HCT116 (cell line): ENCODE data around the gene TMPRSS13. TPM values are rescaled to one million over a fixed set of nuclear protein-coding genes. Genes with fewer than 3 reads are reported as not detected.
"Not testable (repeated sequence)": the region's sequence is repeated elsewhere in the genome, so short reads cannot be mapped to it uniquely, and the experiment has no call there.

ENCODE experiments used
- ATAC-seq: fragments of 200-7000 bp; cut with Tn5 transposase; 2 replicates; pipeline ENCODE4 v1.9.1; 2020; ENCODE audit warnings: mild to moderate bottlenecking, moderate library complexity
- BruUV-seq: library from RNA; stranded (reverse); fragments of 400-500 nt; replicated peaks from 2 replicates; lab custom pipeline; 2021; lab: Mats Ljungman, UMichigan
- CTCF ChIA-PET: fragments of 300-600 bp; sonication (Branson Sonifier 250); formaldehyde crosslinking; loops from one replicate; lab custom pipeline; 2021; ENCODE audit warnings: antibody characterized with exemption; lab: Charles Lee
- POLR2A ChIA-PET: fragments of 300-600, 350-600 bp; sonication (Branson Sonifier 250); formaldehyde crosslinking; loops from one replicate; lab custom pipeline; 2021; ENCODE audit warnings: antibody characterized with exemption; lab: Charles Lee
- RAD21 ChIA-PET, 2 experiments: fragments of 300-600 bp; sonication (Branson Sonifier 250); formaldehyde crosslinking; loops; one replicate each; lab custom pipeline; 2023; ENCODE audit warnings: low total read pairs in 2 of 2; ENCODE audit not compliant: uncharacterized antibody in 2 of 2, unreplicated experiment in 2 of 2, low non-redundant PET in 1 of 2; lab: Charles Lee
- DNase-seq: peaks from one replicate; pipeline ENCODE4 v3.0.0-alpha.2; 2010; ENCODE audit warnings: low read depth, low spot score
- H2AFZ ChIP-seq: fragments of 200-600 bp; shearing (Covaris generic), sonication (generic); 2 replicates; pipeline ENCODE4 v1.6.1; 2017; ENCODE audit warnings: low read depth, mixed run types, mixed read lengths, antibody characterized with exemption, low read length; ENCODE audit not compliant: poor library complexity, severe bottlenecking
- H3K27ac ChIP-seq: 2 replicates; pipeline ENCODE4 v1.5.1; 2012; ENCODE audit warnings: low read depth, low read length
- H3K27me3 ChIP-seq: fragments of 200-600 bp; sonication (generic); 2 replicates; pipeline ENCODE4 v1.6.1; 2016; ENCODE audit warnings: mixed run types, low read length, mixed read lengths; ENCODE audit not compliant: insufficient read depth
- H3K36me3 ChIP-seq, 2 experiments: fragments of 200-500 bp in 1 of 2; fragments of 200-600 bp in 1 of 2; sonication (Bioruptor generic) in 1 of 2; sonication (generic) in 1 of 2; 2 replicates each; pipeline versions ENCODE4 v1.5.1 to v1.6.1; 2014 to 2016; ENCODE audit warnings: low read length in 2 of 2, inconsistent platforms in 1 of 2, mixed read lengths in 1 of 2, mixed run types in 1 of 2; ENCODE audit not compliant: insufficient read depth in 2 of 2, control insufficient read depth in 1 of 2
- H3K4me1 ChIP-seq, 2 experiments: fragments of 200-600 bp in 1 of 2; sonication (generic) in 1 of 2; 2 replicates each; pipeline versions ENCODE4 v1.5.1 to v1.6.1; 2012 to 2017; ENCODE audit warnings: low read length in 2 of 2, inconsistent platforms in 1 of 2, mild to moderate bottlenecking in 1 of 2, mixed read lengths in 1 of 2, mixed run types in 1 of 2, moderate library complexity in 1 of 2; ENCODE audit not compliant: insufficient read depth in 2 of 2, control insufficient read depth in 1 of 2
- H3K4me2 ChIP-seq: fragments of 200-600 bp; sonication (generic); 2 replicates; pipeline ENCODE4 v1.6.1; 2017; ENCODE audit warnings: mixed run types, low read length, mixed read lengths
- H3K4me3 ChIP-seq, 2 experiments: fragments of 200-600 bp in 1 of 2; sonication (generic) in 1 of 2; replicated peaks in 1 of 2; 2 replicates each; pipeline ENCODE4 v1.5.1; 2011 to 2016; ENCODE audit warnings: low read length in 2 of 2, control low read depth in 1 of 2, low read depth in 1 of 2, mild to moderate bottlenecking in 1 of 2, mixed read lengths in 1 of 2, mixed run types in 1 of 2
- H3K79me2 ChIP-seq: fragments of 200-600 bp; sonication (generic); 2 replicates; pipeline ENCODE4 v1.6.1; 2017; ENCODE audit warnings: mild to moderate bottlenecking, mixed run types, low read length, moderate library complexity, mixed read lengths; ENCODE audit not compliant: insufficient read depth
- H3K9ac ChIP-seq: fragments of 200-600 bp; sonication (generic); 2 replicates; pipeline ENCODE4 v1.6.1; 2016; ENCODE audit warnings: low read length, mixed read lengths
- H3K9me2 ChIP-seq: fragments of 200-600 bp; sonication (generic), shearing (Covaris generic); 2 replicates; pipeline ENCODE4 v1.6.1; 2017; ENCODE audit warnings: mixed run types, mild to moderate bottlenecking, moderate library complexity; ENCODE audit not compliant: insufficient read depth
- H3K9me3 ChIP-seq, 2 experiments: fragments of 200-500 bp in 1 of 2; fragments of 200-600 bp in 1 of 2; sonication (Bioruptor generic) in 1 of 2; sonication (generic) in 1 of 2; 2 replicates each; pipeline ENCODE4 v1.6.1; 2014 to 2017; ENCODE audit warnings: low read length in 2 of 2, mixed read lengths in 2 of 2, inconsistent platforms in 1 of 2, low read depth in 1 of 2, mild to moderate bottlenecking in 1 of 2, mixed run types in 1 of 2, moderate library complexity in 1 of 2; ENCODE audit not compliant: control insufficient read depth in 1 of 2, insufficient read depth in 1 of 2
- H4K20me1 ChIP-seq: fragments of 200-600 bp; sonication (generic), shearing (Covaris generic); 2 replicates; pipeline ENCODE4 v1.6.1; 2017; ENCODE audit warnings: mixed run types, mild to moderate bottlenecking, moderate library complexity; ENCODE audit not compliant: insufficient read depth
- CBX3 ChIP-seq: IDR thresholded peaks from 2 replicates; pipeline ENCODE4 v1.6.1; 2012; ENCODE audit warnings: low read depth
- CEBPB ChIP-seq: IDR thresholded peaks from 2 replicates; pipeline ENCODE4 v1.6.1; 2012; ENCODE audit warnings: low read depth
- EGR1 ChIP-seq: IDR thresholded peaks from 2 replicates; pipeline ENCODE4 v1.6.1; 2012; ENCODE audit warnings: low read depth
- EZH2 ChIP-seq: fragments of 200-600 bp; sonication (generic); IDR thresholded peaks from 2 replicates; pipeline ENCODE4 v1.6.1; 2017; ENCODE audit warnings: antibody characterized with exemption, mixed run types
- JUND ChIP-seq: IDR thresholded peaks from 2 replicates; pipeline ENCODE4 v1.6.1; 2012
- MAX ChIP-seq: IDR thresholded peaks from 2 replicates; pipeline ENCODE4 v1.6.1; 2012
- POLR2A ChIP-seq: IDR thresholded peaks from 2 replicates; pipeline ENCODE4 v1.7.0; 2011; ENCODE audit warnings: borderline replicate concordance; ENCODE audit not compliant: insufficient read depth, insufficient read length; ENCODE audit errors: extremely low read depth
- SIN3A ChIP-seq: IDR thresholded peaks from 2 replicates; pipeline ENCODE4 v1.6.1; 2012; ENCODE audit warnings: low read depth
- SRF ChIP-seq: IDR thresholded peaks from 2 replicates; pipeline ENCODE4 v1.6.1; 2012; ENCODE audit warnings: low read depth
- ZBTB33 ChIP-seq: IDR thresholded peaks from 2 replicates; pipeline ENCODE4 v1.6.1; 2011; ENCODE audit warnings: mild to moderate bottlenecking, low read length, moderate library complexity; ENCODE audit not compliant: insufficient replicate concordance; ENCODE audit errors: extremely low read depth
- ZFX ChIP-seq: fragments of 450-650 bp; IDR thresholded peaks from 2 replicates; pipeline ENCODE4 v1.6.1; 2017
- intact Hi-C: fragments of 100-400 bp; cut with micrococcal nuclease; formaldehyde crosslinking; loops from 2 replicates; pipeline ENCODE4 v1.10.0; 2022
- total RNA-seq: library from RNA; stranded (reverse); gene quantifications from one replicate; pipeline ENCODE4 v1.2.1, GENCODE V29; 2021; ENCODE audit not compliant: unreplicated experiment

Gene TMPRSS13
- total RNA-seq, 1 experiment from 2014 or later, result 0.52 TPM

- Histone ChIP-seq H3K27ac (no peak overlapping the region), H3K4me1 (peaks cover 4 to 7% of the 10 kb centered on the region in 2 experiments; a peak in 2 of 4 replicates), H3K36me3 (no peaks in the 10 kb centered on the region), H4K20me1 (no peaks in the 10 kb centered on the region), H3K9me2 (no peaks in the 10 kb centered on the region), H3K9ac (no peak overlapping the region), H3K9me3 (no peaks in the 10 kb centered on the region), H3K27me3 (0 out of 2 replicates have a peak, but pooled peaks cover 2% of the 10 kb centered on the region), H3K4me2 (no peak overlapping the region)
- DNase-seq (no peak), ATAC-seq (no peak)
- ChIA-PET RAD21 (no interaction called here), CTCF (no interaction called here), POLR2A (no interaction called here)
- BruUV-seq, result no TSS peak
- intact Hi-C loops, result no loop called here
- TF ChIP-seq ZFX (no peak), CEBPB (no peak)
- TF ChIP-seq, all 23 proteins: peak for 0
- Histone ChIP-seq H2AFZ (no peak overlapping the region), H3K79me2 (no peaks in the 10 kb centered on the region), H3K4me3 (no peak overlapping the region)
These were observed 62.7 kb downstream of the TMPRSS13 start for GRCh38 chr11:117866526-117866925.

- H3K9me3 ChIP-seq, DNase-seq, H4K20me1 ChIP-seq, H3K27ac ChIP-seq, RAD21 ChIA-PET, BruUV-seq, H3K9me2 ChIP-seq, POLR2A ChIA-PET, CTCF ChIA-PET, H3K4me3 ChIP-seq, H3K4me1 ChIP-seq, H3K9ac ChIP-seq, intact Hi-C loops, H3K27me3 ChIP-seq, H3K4me2 ChIP-seq, H3K36me3 ChIP-seq, H3K79me2 ChIP-seq, ATAC-seq, H2AFZ ChIP-seq: not testable (repeated sequence)
These were observed 63.7 kb downstream of the TMPRSS13 start for GRCh38 chr11:117865546-117865945.

GRCh38 chr11:117863383-117863782, 65.8 kb downstream of the TMPRSS13 start:
- no peak overlapping the region for H3K4me2 ChIP-seq
- no peaks in the 10 kb centered on the region for H4K20me1 ChIP-seq
- no peaks in the 10 kb centered on the region for H3K36me3 ChIP-seq
- intact Hi-C loops, result no loop called here
- RAD21 ChIA-PET, result no interaction called here
- H3K9me3 ChIP-seq, result no peaks in the 10 kb centered on the region
- ATAC-seq (no peak), DNase-seq (no peak)
- no peaks in the 10 kb centered on the region for H3K27me3 ChIP-seq
- no peak for TF ChIP-seq ZBTB33
- TF ChIP-seq EGR1, result no peak
- no peak for TF ChIP-seq CBX3
- no peak for TF ChIP-seq SRF
- no peak for TF ChIP-seq POLR2A
- TF ChIP-seq SIN3A, result no peak
- no peak for TF ChIP-seq EZH2
- no peak for TF ChIP-seq MAX
- TF ChIP-seq JUND, result no peak
- H3K79me2 ChIP-seq, result no peaks in the 10 kb centered on the region
- no peak overlapping the region for H3K27ac ChIP-seq
- CTCF ChIA-PET, result no interaction called here
- H2AFZ ChIP-seq, result no peak overlapping the region
- POLR2A ChIA-PET, result no interaction called here
- no TSS peak for BruUV-seq
- H3K4me1 ChIP-seq, result 0 out of 4 replicates have a peak, but pooled peaks cover 0 to 2% of the 10 kb centered on the region in 2 experiments
- H3K9me2 ChIP-seq, result no peaks in the 10 kb centered on the region
- H3K4me3 ChIP-seq, result no peak overlapping the region
- H3K9ac ChIP-seq, result no peak overlapping the region
